Suprapubic skin (tissue), 4 donors: ENCODE data around the gene DFFA.

Source experiments
- CTCF ChIP-seq, 2 donors: fragments of 200-600 bp in 1 of 2; fragments of 450-650 bp in 1 of 2; sonication (generic) in 1 of 2; IDR thresholded peaks; one replicate each; pipeline ENCODE4 v1.5.1; 2016 to 2019; ENCODE audit warnings: antibody characterized with exemption in 2 of 2, mild to moderate bottlenecking in 1 of 2, moderate library complexity in 1 of 2
- POLR2A ChIP-seq, 2 donors: fragments of 450-650 bp; IDR thresholded peaks; one replicate each; pipeline ENCODE4 v1.6.1; 2017; ENCODE audit warnings: antibody characterized with exemption in 2 of 2, mild to moderate bottlenecking in 2 of 2, moderate library complexity in 2 of 2
- POLR2AphosphoS5 ChIP-seq, 3 donors: sonication (generic); formaldehyde crosslinking; IDR thresholded peaks; one replicate each; pipeline ENCODE4 v1.6.1; 2017; ENCODE audit warnings: antibody characterized with exemption in 3 of 3

- TF ChIP-seq CTCF (IDR thresholded peaks at IDR 0.05), result peak; percentile 82 to 87
- TF ChIP-seq POLR2A (IDR thresholded peaks at IDR 0.05), result no peak
- no peak for TF ChIP-seq POLR2AphosphoS5 (IDR thresholded peaks at IDR 0.05)
These were observed 35.0 kb upstream of the DFFA start for GRCh38 chr1:10507111-10507879.
